Esophagus (tissue), 2 donors: Measurements from ENCODE around the gene RHEX. TPM values are rescaled to one million over a fixed set of nuclear protein-coding genes. Genes with fewer than 3 reads are reported as not detected.

Experiments
- H3K27ac ChIP-seq, 2 donors: one replicate each; pipeline ENCODE4 v1.5.1; 2013; ENCODE audit warnings: low read depth in 2 of 2, mild to moderate bottlenecking in 2 of 2, inconsistent platforms in 1 of 2, low read length in 1 of 2, moderate library complexity in 1 of 2
- H3K27me3 ChIP-seq, 2 donors: one replicate each; pipeline ENCODE4 v1.6.1; 2013; ENCODE audit warnings: low read length in 2 of 2, control low read depth in 1 of 2, mild to moderate bottlenecking in 1 of 2; ENCODE audit not compliant: insufficient read depth in 2 of 2, control insufficient read depth in 1 of 2
- H3K36me3 ChIP-seq, 2 donors: one replicate each; pipeline ENCODE4 v1.6.1; 2013; ENCODE audit warnings: low read length in 1 of 2; ENCODE audit not compliant: control insufficient read depth in 2 of 2, insufficient read depth in 2 of 2
- H3K4me1 ChIP-seq, 2 donors: one replicate each; pipeline ENCODE4 v1.6.1; 2013; ENCODE audit warnings: low read length in 1 of 2; ENCODE audit not compliant: control insufficient read depth in 2 of 2, insufficient read depth in 2 of 2
- H3K4me3 ChIP-seq, 2 donors: one replicate each; pipeline ENCODE4 v1.5.1; 2013; ENCODE audit warnings: low read length in 2 of 2, mild to moderate bottlenecking in 2 of 2, low read depth in 1 of 2, moderate library complexity in 1 of 2
- H3K9me3 ChIP-seq, 2 donors: one replicate each; pipeline ENCODE4 v1.6.1; 2013; ENCODE audit warnings: mild to moderate bottlenecking in 2 of 2, low read depth in 1 of 2, low read length in 1 of 2, moderate library complexity in 1 of 2; ENCODE audit not compliant: control insufficient read depth in 2 of 2, insufficient read depth in 1 of 2
- WGBS, 2 donors: extraction: QIAGEN DNeasy Blood & Tissue Kit; methylation state at CpG; one replicate each; pipeline ENCODE4 v1.1.7; 2013; 5-methylcytosine and 5-hydroxymethylcytosine counted together
- polyA plus RNA-seq, 2 donors: library from polyadenylated mRNA; stranded (reverse); fragments of 200-250 nt; gene quantifications; one replicate each; pipeline ENCODE4 v1.2.3, GENCODE V29; 2013
- donor health status: healthy with polysubstance abuse.
- donor health status: Bipolar disorder and iron deficiency.

The RHEX gene
- polyA plus RNA-seq, 2 donors, result 0.37 to 0.81 TPM

DNA sequence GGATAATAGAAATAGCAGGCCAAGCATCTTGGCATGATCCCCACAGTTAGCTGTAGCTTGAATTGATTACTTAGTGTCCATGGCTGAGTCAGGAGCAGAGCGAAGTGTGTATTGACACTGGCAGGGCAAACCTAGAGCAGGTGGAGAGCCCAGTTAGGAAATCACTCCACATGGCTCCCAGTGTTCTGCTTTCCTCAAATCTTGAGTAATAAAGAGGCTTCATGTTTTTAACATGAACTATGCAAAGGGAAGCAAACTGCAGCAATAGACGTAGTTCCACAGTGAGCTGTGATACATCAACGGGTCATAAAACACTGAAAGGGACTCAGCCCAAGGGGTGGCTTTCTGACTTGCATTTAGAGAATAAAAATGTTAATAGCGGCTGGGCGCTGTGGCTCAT lies 28.9 kb downstream of the RHEX start:
- H3K9me3 ChIP-seq, result no peaks in the 10 kb centered on the region
- WGBS, 2 donors, result 82 to 89% methylated on average over 5 of the region's 5 CpGs
- no peaks in the 10 kb centered on the region for H3K27me3 ChIP-seq
- H3K27ac ChIP-seq, result no peak overlapping the region
- no peak overlapping the region for H3K4me3 ChIP-seq
- no peaks in the 10 kb centered on the region for H3K36me3 ChIP-seq
- no peaks in the 10 kb centered on the region for H3K4me1 ChIP-seq

DNA sequence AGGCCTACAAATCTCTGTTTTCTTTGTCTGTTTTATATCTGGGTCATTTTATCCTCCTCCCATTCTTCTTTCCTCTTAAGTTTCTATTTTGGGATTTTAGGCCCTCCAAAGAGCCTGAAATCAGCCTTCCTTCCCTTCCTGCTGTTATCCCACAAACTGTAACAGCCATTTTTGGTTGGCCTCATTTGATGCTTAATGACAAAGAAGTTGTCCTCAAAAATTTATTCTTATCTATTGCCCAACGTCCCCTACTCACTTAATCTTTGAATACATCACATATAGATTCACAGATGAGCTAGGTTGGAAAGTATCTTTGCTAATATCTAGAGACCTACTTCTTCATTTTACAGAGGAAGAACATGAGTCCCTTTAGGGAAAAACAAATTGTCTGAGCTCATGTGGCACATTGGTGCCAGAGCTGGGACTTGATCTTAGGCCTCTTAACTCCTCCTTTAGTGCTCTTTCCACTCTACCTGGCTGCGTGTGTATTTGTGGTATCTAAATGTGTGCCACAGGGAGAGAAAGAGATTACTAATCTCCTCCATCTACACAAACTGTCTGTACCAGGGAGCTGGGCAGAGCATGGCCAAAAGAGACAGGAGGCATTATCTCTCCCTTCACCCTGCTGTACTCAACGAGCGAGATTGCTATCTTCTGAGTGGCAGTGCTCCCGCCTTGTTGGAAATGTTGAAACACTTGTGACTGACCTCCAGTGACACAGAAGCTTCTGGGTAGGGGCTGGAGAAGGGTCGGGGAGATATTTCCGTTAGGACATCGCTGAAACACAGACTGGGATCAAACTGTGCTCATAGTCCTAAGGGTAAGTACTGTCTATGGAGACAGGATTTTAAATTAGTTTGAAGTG lies 30.1 kb downstream of the RHEX start:
- no peaks in the 10 kb centered on the region for H3K27me3 ChIP-seq
- WGBS, 2 donors, result 75 to 77% methylated on average over 8 of the region's 8 CpGs
- H3K27ac ChIP-seq, result no peak overlapping the region
- H3K36me3 ChIP-seq, result no peaks in the 10 kb centered on the region
- H3K4me1 ChIP-seq, result no peaks in the 10 kb centered on the region
- H3K4me3 ChIP-seq, result no peak overlapping the region
- H3K9me3 ChIP-seq, result no peaks in the 10 kb centered on the region

DNA sequence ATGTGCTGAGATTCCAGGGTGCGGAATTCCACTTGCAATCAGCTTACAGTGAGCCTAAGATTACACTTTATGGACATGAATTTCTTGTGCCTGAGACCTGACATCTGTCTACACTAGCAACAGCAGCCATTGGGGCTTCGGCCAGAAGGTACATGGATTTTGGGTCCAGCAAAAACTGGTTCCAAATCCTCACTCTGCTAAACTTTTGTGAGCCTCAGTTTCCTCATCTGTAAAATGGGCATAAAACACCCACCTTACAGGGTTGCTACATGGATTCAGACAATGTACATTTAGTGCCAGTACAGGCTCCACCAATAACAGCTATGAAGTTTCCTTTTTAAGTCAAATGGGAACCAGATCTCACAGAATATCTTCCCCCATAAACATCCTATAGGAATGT lies 30.8 kb downstream of the RHEX start:
- H3K27me3 ChIP-seq, result no peaks in the 10 kb centered on the region
- no peaks in the 10 kb centered on the region for H3K4me1 ChIP-seq
- H3K36me3 ChIP-seq, result no peaks in the 10 kb centered on the region
- WGBS, 2 donors, result 89 to 95% methylated on average over 2 of the region's 2 CpGs
- no peak overlapping the region for H3K4me3 ChIP-seq
- no peaks in the 10 kb centered on the region for H3K9me3 ChIP-seq
- no peak overlapping the region for H3K27ac ChIP-seq

DNA sequence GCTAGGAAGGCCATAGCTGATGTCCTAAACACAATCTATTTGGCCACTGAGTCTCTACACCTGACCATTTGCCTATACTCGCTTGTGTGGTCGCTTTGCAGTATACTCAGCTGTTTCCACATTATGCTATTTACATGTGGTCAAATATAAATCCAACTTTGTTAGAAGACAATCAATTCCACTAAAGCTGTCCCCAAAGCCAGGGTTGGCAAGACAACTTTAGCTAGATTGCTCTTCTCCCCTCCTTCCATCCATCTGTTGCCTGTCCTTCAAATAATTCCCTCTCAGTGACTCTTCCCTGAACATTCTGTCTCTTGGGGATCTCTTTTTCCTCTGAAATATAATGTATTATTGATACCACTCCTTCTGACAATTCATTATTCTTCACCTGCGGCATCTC lies 34.1 kb downstream of the RHEX start:
- no peaks in the 10 kb centered on the region for H3K36me3 ChIP-seq
- H3K4me3 ChIP-seq, result no peak overlapping the region
- WGBS, 2 donors, result 91 to 94% methylated on average over 3 of the region's 3 CpGs
- H3K4me1 ChIP-seq, result no peaks in the 10 kb centered on the region
- H3K27ac ChIP-seq, result no peak overlapping the region
- H3K27me3 ChIP-seq, result no peaks in the 10 kb centered on the region
- no peaks in the 10 kb centered on the region for H3K9me3 ChIP-seq

DNA sequence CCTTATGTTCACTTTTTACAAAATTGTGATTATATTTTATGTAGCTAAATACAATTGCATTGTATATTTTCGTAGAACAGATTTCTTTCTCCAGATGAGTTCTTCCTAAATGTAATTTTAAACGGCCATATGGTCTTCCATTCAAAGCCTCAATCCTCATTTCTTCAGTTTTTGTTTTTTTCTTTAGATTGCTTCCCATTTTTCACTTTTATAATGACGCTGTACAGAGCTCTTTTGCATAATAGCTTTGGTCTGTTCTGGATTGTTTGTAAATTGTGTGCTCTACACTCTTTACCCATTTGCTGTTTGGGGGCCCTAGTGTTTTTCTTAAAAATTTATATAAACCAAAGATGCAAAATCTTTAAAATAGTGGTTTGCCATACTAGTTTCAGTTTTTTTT lies 36.4 kb downstream of the RHEX start:
- H3K36me3 ChIP-seq, result no peaks in the 10 kb centered on the region
- no peaks in the 10 kb centered on the region for H3K27me3 ChIP-seq
- no peak overlapping the region for H3K27ac ChIP-seq
- 73 to 84% methylated on average over 3 of the region's 3 CpGs for WGBS, 2 donors
- no peaks in the 10 kb centered on the region for H3K9me3 ChIP-seq
- H3K4me1 ChIP-seq, result no peaks in the 10 kb centered on the region
- H3K4me3 ChIP-seq, result no peak overlapping the region

DNA sequence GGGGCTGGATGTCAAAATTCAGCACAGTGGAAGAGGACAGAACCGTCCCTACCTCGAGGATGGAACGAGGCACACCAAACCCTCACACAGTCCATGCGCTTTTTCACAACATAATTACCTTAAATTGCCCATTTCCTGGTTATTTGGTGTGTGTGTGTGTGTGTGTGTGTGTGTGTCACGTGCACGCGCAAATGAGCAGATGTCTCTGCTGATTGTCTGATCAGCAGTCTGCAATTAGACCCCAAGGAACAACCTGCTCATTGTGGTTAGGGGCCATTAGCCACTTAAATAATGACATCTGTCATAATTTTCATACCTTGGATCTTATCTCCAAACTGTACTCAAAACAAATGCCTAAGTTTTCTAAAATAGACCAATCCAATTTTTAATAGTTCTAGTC lies 41.1 kb downstream of the RHEX start:
- Histone ChIP-seq H3K36me3 (no peaks in the 10 kb centered on the region), H3K27ac (no peak overlapping the region), H3K27me3 (no peaks in the 10 kb centered on the region), H3K4me1 (no peaks in the 10 kb centered on the region), H3K4me3 (no peak overlapping the region), H3K9me3 (no peaks in the 10 kb centered on the region)
- 66 to 77% methylated on average over 7 of the region's 7 CpGs for WGBS, 2 donors

DNA sequence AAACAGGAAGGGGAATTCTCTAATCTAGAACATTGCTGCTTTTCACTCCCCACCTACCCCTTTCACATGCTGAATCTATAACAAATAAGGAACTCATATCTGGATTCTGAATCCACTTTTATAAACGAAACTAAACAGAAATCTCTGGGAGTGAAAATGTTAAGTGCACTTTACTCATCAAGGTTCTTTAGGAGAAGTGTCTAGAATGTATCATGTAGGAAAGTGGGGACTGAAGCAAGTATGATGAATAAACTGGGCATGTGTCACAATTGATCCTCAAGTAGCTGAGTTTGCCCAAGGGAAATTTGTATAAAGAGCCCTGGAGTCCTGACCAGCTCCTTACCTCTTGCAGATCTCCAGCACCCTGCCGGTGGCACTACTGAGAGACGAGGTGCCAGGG lies 44.4 kb downstream of the RHEX start:
- Histone ChIP-seq H3K4me1 (no peaks in the 10 kb centered on the region), H3K27ac (no peak overlapping the region), H3K9me3 (no peaks in the 10 kb centered on the region), H3K4me3 (no peak overlapping the region), H3K27me3 (no peaks in the 10 kb centered on the region), H3K36me3 (no peaks in the 10 kb centered on the region)
- WGBS, 2 donors, result 66 to 75% methylated on average over 3 of the region's 3 CpGs

DNA sequence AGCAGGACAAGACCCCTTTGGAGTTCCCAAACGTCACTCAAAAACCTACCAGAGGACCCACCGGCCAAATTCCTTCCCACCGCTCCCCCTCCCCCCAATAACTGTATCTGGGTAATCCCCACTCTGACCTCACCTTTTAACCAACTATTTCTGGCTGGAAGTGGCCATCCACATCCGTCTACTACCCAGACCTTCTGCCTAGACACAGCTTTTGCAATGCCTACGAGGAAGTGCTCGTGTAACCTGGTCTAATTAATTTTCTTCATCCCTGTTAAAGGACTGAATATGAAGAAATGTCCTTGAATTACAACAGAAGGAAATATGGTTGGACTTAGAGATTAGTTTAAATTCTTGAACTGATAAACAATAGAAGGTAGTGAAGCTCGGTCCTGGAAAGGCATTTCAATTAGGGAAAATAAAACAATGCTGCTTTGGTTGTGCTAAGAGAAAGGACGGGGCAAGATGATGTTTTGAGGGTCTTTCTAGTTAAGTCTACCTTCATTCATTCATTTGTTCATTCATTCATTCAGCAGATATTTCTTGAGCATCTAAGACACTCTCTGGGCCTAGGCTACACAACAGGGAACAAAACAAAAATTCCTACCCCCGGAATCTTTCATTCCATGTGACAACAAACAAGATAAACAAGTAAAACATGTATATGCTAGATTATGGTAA lies 45.4 kb downstream of the RHEX start:
- no peak overlapping the region for H3K27ac ChIP-seq
- H3K36me3 ChIP-seq, result no peaks in the 10 kb centered on the region
- H3K9me3 ChIP-seq, result no peaks in the 10 kb centered on the region
- H3K27me3 ChIP-seq, result no peaks in the 10 kb centered on the region
- 84 to 85% methylated on average over 9 of the region's 9 CpGs for WGBS, 2 donors
- no peak overlapping the region for H3K4me3 ChIP-seq
- no peaks in the 10 kb centered on the region for H3K4me1 ChIP-seq

DNA sequence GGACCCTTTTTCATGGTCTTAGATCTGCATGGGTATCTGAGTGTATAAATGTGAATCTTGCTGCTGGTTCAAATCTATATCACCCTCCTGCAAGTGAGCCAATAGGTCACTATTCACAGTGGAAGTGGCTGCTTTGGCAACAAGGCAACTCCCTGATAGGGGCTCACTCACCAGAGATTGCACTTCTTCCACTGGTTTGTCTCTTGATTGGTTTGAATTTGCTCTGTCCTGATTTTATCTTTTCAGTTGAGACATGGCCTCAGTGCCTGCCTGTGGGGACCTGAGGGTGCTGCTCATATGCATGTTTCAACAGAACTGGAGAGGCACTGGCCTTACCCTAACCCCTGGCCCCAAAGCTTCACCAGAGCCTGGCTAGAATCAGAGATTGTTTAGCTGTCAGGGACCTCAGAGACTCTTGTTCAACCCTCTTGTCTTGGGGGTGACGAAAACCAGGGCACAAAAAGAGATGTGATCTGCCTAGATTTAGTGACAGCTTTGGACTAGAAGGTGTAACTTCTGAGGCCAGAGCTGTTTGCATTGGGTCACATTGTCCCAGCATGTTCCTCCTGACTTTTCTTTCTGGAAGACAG lies 47.3 kb downstream of the RHEX start:
- Histone ChIP-seq H3K27me3 (no peaks in the 10 kb centered on the region), H3K36me3 (no peaks in the 10 kb centered on the region), H3K9me3 (no peaks in the 10 kb centered on the region), H3K4me1 (no peaks in the 10 kb centered on the region), H3K4me3 (no peak overlapping the region), H3K27ac (no peak overlapping the region)
- 76 to 86% methylated on average over 1 of the region's 1 CpG for WGBS, 2 donors
